GM18505 (cell line): ENCODE data around the gene CPE.
"Not testable (repeated sequence)": the region's sequence is repeated elsewhere in the genome, so short reads cannot be mapped to it uniquely, and the experiment has no call there.

Source experiments
- ATAC-seq: cut with Tn5 transposase; IDR thresholded peaks from one replicate; pipeline ENCODE4 v1.9.1; 2021; ENCODE audit not compliant: unreplicated experiment
- POLR2A ChIP-seq: IDR thresholded peaks from 4 replicates; pipeline ENCODE4 v1.6.1; 2011; ENCODE audit warnings: borderline replicate concordance; ENCODE audit not compliant: insufficient read depth, insufficient read length; ENCODE audit errors: extremely low read depth

Gene CPE

GRCh38 chr4:165378745-165379677 lies at the start of gene CPE:
Gene CPE (plus strand): TSS chr4:165379008. CDS start chr4:165379222, 214 bp downstream.
- TF ChIP-seq POLR2A: no peak
- peak; percentile 95 for ATAC-seq

GRCh38 chr4:165330071-165330470 lies 48.7 kb upstream of the CPE start:
- TF ChIP-seq POLR2A: no peak
- ATAC-seq: no peak

- no peak for TF ChIP-seq POLR2A
- ATAC-seq: no peak
These were observed 48.1 kb upstream of the CPE start for GRCh38 chr4:165330666-165331065.

GRCh38 chr4:165331359-165331758 lies 47.4 kb upstream of the CPE start:
- ATAC-seq: no peak
- no peak for TF ChIP-seq POLR2A

- TF ChIP-seq POLR2A: no peak
These were observed 47.0 kb upstream of the CPE start for GRCh38 chr4:165331823-165332222.

GRCh38 chr4:165332502-165332901 lies 46.3 kb upstream of the CPE start:
- ATAC-seq: no peak
- no peak for TF ChIP-seq POLR2A

More at GRCh38 chr4:165331823-165332222, 47.0 kb upstream of the CPE start:
- ATAC-seq: no peak

- ATAC-seq: no peak
These were observed 43.6 kb upstream of the CPE start for GRCh38 chr4:165335163-165335703.

GRCh38 chr4:165336743-165337142 lies 42.1 kb upstream of the CPE start:
- no peak for TF ChIP-seq POLR2A

More at GRCh38 chr4:165335163-165335703, 43.6 kb upstream of the CPE start:
- TF ChIP-seq POLR2A: no peak

GRCh38 chr4:165342340-165342739 lies 36.5 kb upstream of the CPE start:
- ATAC-seq: not testable (repeated sequence)

More at GRCh38 chr4:165336743-165337142, 42.1 kb upstream of the CPE start:
- ATAC-seq: no peak

- no peak for ATAC-seq
- TF ChIP-seq POLR2A: no peak
These were observed 35.2 kb upstream of the CPE start for GRCh38 chr4:165343353-165344191.

- TF ChIP-seq POLR2A: no peak
These were observed 33.0 kb upstream of the CPE start for GRCh38 chr4:165345666-165346417.

GRCh38 chr4:165347647-165348569 lies 30.9 kb upstream of the CPE start:
- no peak for ATAC-seq
- no peak for TF ChIP-seq POLR2A

More at GRCh38 chr4:165345666-165346417, 33.0 kb upstream of the CPE start:
- ATAC-seq: no peak

GRCh38 chr4:165351359-165352130 lies 27.3 kb upstream of the CPE start:
- no peak for ATAC-seq
- no peak for TF ChIP-seq POLR2A
